Measurements from ENCODE around the gene ZDHHC5.
A peak's percentile ranks its signal among the peaks of the same experiment; 100 is the strongest.

The ZDHHC5 gene

GRCh38 chr11:57732661-57733060 lies 64.7 kb downstream of the ZDHHC5 start:
- no peak for DNase-seq

GRCh38 chr11:57735619-57736298 lies 67.8 kb downstream of the ZDHHC5 start:
- no peak for DNase-seq

GRCh38 chr11:57741132-57742086 lies 73.5 kb downstream of the ZDHHC5 start, which contains the start of gene SELENOH:
Gene SELENOH (plus strand): TSS chr11:57741491. CDS start chr11:57741596, 105 bp downstream.
- DNase-seq: peak; percentile 98 to 99

GRCh38 chr11:57742087-57742452 lies 74.2 kb downstream of the ZDHHC5 start:
- DNase-seq: no peak

- DNase-seq: no peak
Observed at GRCh38 chr11:57744357-57744756, 76.4 kb downstream of the ZDHHC5 start.

GRCh38 chr11:57745206-57745605 lies 77.3 kb downstream of the ZDHHC5 start:
- no peak for DNase-seq

GRCh38 chr11:57746920-57747319 lies 79.0 kb downstream of the ZDHHC5 start:
- DNase-seq: no peak
